ENCODE data around the gene DNAH6.

DNA sequence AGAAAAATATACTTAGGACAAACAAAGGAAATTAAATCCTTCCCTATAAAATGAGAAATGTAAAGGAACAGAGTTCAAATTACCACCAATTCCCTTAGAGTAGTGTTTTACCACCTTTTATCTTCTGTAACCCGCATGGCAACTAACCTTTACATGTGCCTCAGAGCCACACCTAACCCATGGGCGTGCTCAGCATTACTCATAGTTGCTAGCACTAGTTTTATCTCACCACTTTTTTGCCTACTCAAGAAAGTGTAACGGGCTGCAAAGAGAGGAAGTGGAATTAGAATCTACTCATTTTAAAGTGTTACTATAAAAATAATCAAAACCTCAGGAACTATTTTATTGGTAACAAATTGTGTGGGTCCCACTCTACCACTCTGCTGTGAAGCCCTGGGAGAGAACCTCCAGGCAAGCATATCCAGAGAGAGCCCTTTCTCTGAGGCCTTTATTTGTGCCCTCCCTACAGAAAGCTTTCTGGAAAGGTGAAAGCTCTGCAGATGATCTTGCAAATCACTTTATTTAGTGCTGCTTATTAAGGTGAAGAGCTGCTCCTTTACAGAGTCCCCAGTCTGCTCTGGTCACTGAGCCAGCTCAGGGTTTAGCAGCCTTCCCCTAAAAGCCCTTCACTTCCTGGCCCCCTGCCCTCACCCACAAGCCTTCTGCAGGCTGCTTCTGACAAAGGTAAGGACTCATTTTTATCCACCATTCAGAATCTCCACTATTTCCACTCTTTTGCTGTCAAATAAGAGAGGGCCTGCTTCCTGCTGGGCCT lies 265.8 kb downstream of the DNAH6 start:
- TF ChIP-seq, protein P1, sequence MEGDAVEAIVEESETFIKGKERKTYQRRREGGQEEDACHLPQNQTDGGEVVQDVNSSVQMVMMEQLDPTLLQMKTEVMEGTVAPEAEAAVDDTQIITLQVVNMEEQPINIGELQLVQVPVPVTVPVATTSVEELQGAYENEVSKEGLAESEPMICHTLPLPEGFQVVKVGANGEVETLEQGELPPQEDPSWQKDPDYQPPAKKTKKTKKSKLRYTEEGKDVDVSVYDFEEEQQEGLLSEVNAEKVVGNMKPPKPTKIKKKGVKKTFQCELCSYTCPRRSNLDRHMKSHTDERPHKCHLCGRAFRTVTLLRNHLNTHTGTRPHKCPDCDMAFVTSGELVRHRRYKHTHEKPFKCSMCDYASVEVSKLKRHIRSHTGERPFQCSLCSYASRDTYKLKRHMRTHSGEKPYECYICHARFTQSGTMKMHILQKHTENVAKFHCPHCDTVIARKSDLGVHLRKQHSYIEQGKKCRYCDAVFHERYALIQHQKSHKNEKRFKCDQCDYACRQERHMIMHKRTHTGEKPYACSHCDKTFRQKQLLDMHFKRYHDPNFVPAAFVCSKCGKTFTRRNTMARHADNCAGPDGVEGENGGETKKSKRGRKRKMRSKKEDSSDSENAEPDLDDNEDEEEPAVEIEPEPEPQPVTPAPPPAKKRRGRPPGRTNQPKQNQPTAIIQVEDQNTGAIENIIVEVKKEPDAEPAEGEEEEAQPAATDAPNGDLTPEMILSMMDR (IDR thresholded peaks at IDR 0.05) = no peak
- no peak for TF ChIP-seq EZH2 (IDR thresholded peaks at IDR 0.05)

Data from neural progenitor cell (in vitro differentiated cells).